Thyroid gland (tissue), 4 donors: Measurements from ENCODE around the gene ABRACL. TPM values are rescaled to one million over a fixed set of nuclear protein-coding genes. Genes with fewer than 3 reads are reported as not detected.
"Not testable (repeated sequence)": the region's sequence is repeated elsewhere in the genome, so short reads cannot be mapped to it uniquely, and the experiment has no call there.

Experiments used
- DNase-seq, 2 donors: peaks; one replicate each; pipeline ENCODE4 v3.0.0-alpha.2; 2019
- H3K27ac ChIP-seq, 3 donors: fragments of 200-600 bp; sonication (generic); 1 replicate in 2 of 3; 2 replicates in 1 of 3; pipeline ENCODE4 v1.5.1; 2016 to 2019; ENCODE audit warnings: mild to moderate bottlenecking in 1 of 3, moderate library complexity in 1 of 3
- H3K27me3 ChIP-seq: fragments of 200-600 bp; sonication (generic); one replicate; pipeline ENCODE4 v1.5.1; 2019
- H3K36me3 ChIP-seq, 2 donors: fragments of 200-600 bp; sonication (generic); one replicate each; pipeline ENCODE4 v1.5.1; 2016 to 2019
- H3K4me1 ChIP-seq, 2 donors: fragments of 200-600 bp; sonication (generic); one replicate each; pipeline ENCODE4 v1.5.1; 2017 to 2019
- H3K4me3 ChIP-seq, 3 donors: fragments of 200-600 bp; sonication (generic); replicated peaks in 1 of 3; 1 replicate in 2 of 3; 2 replicates in 1 of 3; pipeline ENCODE4 v1.5.1; 2016; ENCODE audit warnings: mild to moderate bottlenecking in 1 of 3
- H3K9me3 ChIP-seq: fragments of 200-600 bp; sonication (generic); one replicate; pipeline ENCODE4 v1.5.1; 2017
- POLR2A ChIP-seq, 2 donors: fragments of 450-650 bp; IDR thresholded peaks; one replicate each; pipeline ENCODE4 v1.6.1; 2017; ENCODE audit warnings: antibody characterized with exemption in 2 of 2, mild to moderate bottlenecking in 2 of 2, moderate library complexity in 1 of 2
- WGBS, 2 donors: methylation state at CpG; one replicate each; pipeline ENCODE4 v1.1.5; 2017; 5-methylcytosine and 5-hydroxymethylcytosine counted together
- intact Hi-C: fragments of 100-400 bp; cut with DNase I; formaldehyde crosslinking; loops from one replicate; pipeline ENCODE4 v1.15.1; 2023
- total RNA-seq, 4 donors: library from RNA; depleted of rRNA; stranded (reverse); fragments of >200 nt; gene quantifications; one replicate each; pipeline ENCODE4 v1.2.3, GENCODE V29; 2016
- TF ChIP-seq, protein P1 (sequence below), 6 experiments: fragments of 200-600 bp in 3 of 6; fragments of 450-650 bp in 3 of 6; sonication (generic) in 3 of 6; IDR thresholded peaks; one replicate each; pipeline ENCODE4 v1.5.1; 2016 to 2019; ENCODE audit warnings: antibody characterized with exemption in 6 of 6, mild to moderate bottlenecking in 2 of 6, inconsistent platforms in 1 of 6, moderate library complexity in 1 of 6

The ABRACL gene
- total RNA-seq, 4 donors from 2014 or later, result 15.9 to 37.2 (median 27.5) TPM

DNA sequence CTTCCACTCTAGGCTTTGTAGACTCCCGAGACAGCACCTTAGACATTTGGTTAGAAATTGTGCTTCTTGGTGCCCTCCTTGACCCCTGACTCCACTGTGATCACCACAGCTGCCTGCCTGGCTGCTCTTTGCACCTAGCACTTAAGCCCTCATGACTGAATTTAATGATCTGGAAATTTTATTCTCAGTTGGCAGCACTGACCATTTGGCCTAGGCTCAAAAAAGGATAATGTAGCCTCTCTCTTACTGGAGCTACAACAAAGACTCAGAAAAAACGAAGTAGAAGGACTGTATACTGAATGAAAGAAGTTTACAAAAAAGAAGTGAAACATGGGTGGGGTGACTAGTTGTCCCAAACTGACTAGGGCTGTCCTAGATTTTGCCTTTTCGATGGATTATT is 11.3 kb upstream of the ABRACL start:
- Histone ChIP-seq H3K27ac (peak overlapping the region; percentile 53 to 69 (median 63)), H3K4me1 (peaks cover 14 to 18% of the 10 kb centered on the region in 2 donors), H3K4me3 (no peak overlapping the region), H3K27me3 (no peaks in the 10 kb centered on the region), H3K9me3 (no peaks in the 10 kb centered on the region), H3K36me3 (no peaks in the 10 kb centered on the region)
- peak; percentile 74 to 86 for DNase-seq
- WGBS, 2 donors, result 38 to 46% methylated on average over 3 of the region's 3 CpGs
- intact Hi-C loops, result no loop called here
- TF ChIP-seq, protein P1, sequence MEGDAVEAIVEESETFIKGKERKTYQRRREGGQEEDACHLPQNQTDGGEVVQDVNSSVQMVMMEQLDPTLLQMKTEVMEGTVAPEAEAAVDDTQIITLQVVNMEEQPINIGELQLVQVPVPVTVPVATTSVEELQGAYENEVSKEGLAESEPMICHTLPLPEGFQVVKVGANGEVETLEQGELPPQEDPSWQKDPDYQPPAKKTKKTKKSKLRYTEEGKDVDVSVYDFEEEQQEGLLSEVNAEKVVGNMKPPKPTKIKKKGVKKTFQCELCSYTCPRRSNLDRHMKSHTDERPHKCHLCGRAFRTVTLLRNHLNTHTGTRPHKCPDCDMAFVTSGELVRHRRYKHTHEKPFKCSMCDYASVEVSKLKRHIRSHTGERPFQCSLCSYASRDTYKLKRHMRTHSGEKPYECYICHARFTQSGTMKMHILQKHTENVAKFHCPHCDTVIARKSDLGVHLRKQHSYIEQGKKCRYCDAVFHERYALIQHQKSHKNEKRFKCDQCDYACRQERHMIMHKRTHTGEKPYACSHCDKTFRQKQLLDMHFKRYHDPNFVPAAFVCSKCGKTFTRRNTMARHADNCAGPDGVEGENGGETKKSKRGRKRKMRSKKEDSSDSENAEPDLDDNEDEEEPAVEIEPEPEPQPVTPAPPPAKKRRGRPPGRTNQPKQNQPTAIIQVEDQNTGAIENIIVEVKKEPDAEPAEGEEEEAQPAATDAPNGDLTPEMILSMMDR (IDR thresholded peaks at IDR 0.05), result no peak
- TF ChIP-seq POLR2A (IDR thresholded peaks at IDR 0.05), result no peak

DNA sequence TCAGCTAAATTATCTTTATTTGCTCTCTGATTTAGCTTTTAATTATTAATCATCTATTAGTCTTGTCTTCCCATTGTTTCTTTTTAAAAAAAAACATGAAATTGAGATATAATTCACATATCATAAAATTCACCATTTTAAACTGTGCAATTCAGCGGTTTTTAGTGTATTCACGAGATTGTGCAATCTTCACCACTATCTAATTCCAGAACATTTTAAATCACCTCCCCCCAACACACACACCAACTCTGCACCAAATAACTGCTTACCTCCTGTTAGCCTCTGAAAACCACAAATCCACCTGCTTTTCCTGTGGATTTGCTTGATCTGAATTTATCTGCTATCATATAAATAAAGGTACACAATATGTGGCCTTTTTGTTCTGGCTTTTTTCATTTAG is 8.8 kb upstream of the ABRACL start:
- 97% methylated on average over 2 of the region's 2 CpGs for WGBS, 2 donors
- Histone ChIP-seq H3K27me3 (no peaks in the 10 kb centered on the region), H3K36me3 (no peaks in the 10 kb centered on the region), H3K9me3 (no peaks in the 10 kb centered on the region), H3K27ac (no peak overlapping the region), H3K4me1 (peaks cover 14 to 18% of the 10 kb centered on the region in 2 donors), H3K4me3 (no peak overlapping the region)
- DNase-seq, result no peak
- intact Hi-C loops, result no loop called here
- no peak for TF ChIP-seq POLR2A (IDR thresholded peaks at IDR 0.05)

DNA sequence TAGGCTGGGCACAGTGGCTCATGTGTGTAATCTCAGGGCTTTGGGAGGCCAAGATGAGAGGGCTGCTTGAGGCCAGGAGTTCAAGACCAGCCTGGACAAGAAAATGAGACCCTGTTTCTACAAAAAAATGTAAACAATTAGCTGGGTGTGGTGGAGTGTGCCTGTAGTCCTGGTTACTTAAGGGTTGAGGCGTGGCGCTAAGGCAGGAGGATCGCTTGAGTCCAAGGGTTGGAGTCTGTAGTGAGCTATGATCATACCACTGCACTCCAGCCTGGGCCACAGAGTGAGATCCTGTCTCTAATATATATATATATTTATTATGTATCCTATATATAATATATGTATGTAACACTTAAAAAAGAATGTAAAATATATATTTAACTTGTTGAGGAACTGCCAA is 7.9 kb upstream of the ABRACL start:
- H3K36me3 ChIP-seq, result no peaks in the 10 kb centered on the region
- 97 to 98% methylated on average over 3 of the region's 3 CpGs for WGBS, 2 donors
- TF ChIP-seq, protein P1 (IDR thresholded peaks at IDR 0.05), result no peak
- no peak for TF ChIP-seq POLR2A (IDR thresholded peaks at IDR 0.05)
- intact Hi-C loops, result no loop called here
- H3K27ac ChIP-seq, result no peak overlapping the region
- no peaks in the 10 kb centered on the region for H3K9me3 ChIP-seq
- H3K27me3 ChIP-seq, result no peaks in the 10 kb centered on the region
- no peak overlapping the region for H3K4me3 ChIP-seq
- no peak for DNase-seq
- H3K4me1 ChIP-seq, result peaks cover 14 to 18% of the 10 kb centered on the region in 2 donors

DNA sequence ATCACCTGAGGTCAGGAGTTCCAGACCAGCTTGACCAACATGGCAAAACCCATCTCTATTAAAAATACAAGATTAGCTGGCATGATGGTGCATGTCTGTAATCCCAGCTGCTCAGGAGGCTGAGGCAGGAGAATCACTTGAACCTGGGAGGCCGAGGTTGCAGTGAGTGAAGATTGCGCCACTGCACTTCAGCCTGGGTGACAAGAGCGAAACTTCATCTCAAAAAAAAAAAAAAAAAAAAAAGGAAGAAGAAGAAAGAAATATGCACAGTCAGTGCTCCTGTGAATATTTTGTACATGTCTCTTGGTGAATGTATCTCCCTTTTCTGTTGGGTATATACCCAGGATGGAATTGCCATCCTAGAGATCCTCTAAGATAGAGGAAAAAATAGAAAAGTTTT is 3.1 kb upstream of the ABRACL start:
- intact Hi-C loops, H3K9me3 ChIP-seq, H3K36me3 ChIP-seq, H3K27ac ChIP-seq, H3K4me3 ChIP-seq, H3K27me3 ChIP-seq, DNase-seq: not testable (repeated sequence)
- peaks cover 6 to 11% of the 10 kb centered on the region in 2 donors for H3K4me1 ChIP-seq
- WGBS, 2 donors, result 98 to 99% methylated on average over 3 of the region's 3 CpGs

DNA sequence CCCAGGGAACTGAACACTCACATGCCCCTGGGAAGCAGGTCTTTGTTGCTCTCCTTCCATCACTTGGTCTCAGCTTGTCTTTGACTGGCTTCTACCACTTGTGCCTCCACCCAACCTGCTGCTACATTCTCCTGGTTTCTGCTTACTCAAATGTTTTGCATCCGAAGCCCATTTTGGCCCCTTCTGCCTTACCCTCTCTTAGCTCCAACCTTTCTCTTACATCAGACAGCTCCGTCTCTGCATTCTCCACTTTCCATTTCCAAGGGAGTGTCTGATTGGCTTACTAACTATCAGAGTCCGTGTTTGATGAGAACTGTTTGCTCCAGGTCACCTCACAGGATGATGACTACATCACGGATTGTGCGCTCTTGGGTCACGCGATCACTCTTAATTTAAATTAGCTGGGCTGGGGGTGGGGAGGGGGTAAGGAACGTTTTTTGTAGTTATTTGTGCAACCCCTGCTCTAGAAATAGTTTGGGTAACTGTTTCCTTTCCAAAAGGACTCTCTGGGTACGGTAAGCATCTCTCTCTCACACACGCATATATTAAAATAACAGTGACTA is 844 bp upstream of the ABRACL start:
- WGBS, 2 donors, result 17 to 35% methylated on average over 10 of the region's 10 CpGs
- Histone ChIP-seq H3K27me3 (no peaks in the 10 kb centered on the region), H3K9me3 (no peaks in the 10 kb centered on the region), H3K27ac (peak overlapping the region in 2 of 3 donors; percentile 89 to 92), H3K4me1 (peaks cover 15 to 24% of the 10 kb centered on the region in 2 donors), H3K4me3 (peak overlapping the region in 1 of 3 donors; percentile 97), H3K36me3 (no peaks in the 10 kb centered on the region)
- peak; percentile 15 to 26 for DNase-seq
- intact Hi-C loops, result no loop called here
- TF ChIP-seq, protein P1 (IDR thresholded peaks at IDR 0.05), result no peak
- TF ChIP-seq POLR2A (IDR thresholded peaks at IDR 0.05), result no peak

DNA sequence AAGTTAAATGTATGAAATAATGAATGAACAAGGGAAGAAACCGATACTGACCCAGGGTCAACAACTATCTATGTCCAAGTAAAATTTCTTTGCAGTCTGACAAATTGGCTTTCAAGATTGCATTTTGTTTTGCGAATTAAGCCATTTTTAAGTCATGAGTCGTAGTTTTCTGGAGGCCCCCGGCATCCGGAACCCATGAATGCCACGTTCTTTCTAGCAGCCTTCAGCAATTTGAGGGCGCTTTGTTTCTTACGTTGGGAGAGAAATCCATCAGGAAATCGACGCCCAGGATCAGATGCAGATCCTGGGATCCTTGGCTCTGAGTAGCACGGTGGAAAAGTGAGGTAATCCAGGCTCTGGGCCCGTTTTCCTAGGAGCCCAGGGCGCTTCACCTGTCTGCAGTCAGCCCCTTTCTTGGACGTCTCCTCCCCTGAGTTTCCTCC is 309 bp upstream of the ABRACL start:
- no peaks in the 10 kb centered on the region for H3K9me3 ChIP-seq
- H3K27ac ChIP-seq, result peak overlapping the region; percentile 31 to 92 (median 89)
- no peak for TF ChIP-seq POLR2A (IDR thresholded peaks at IDR 0.05)
- TF ChIP-seq, protein P1 (IDR thresholded peaks at IDR 0.05), result no peak
- WGBS, 2 donors, result 4 to 5% methylated on average over 14 of the region's 14 CpGs
- no peaks in the 10 kb centered on the region for H3K36me3 ChIP-seq
- peak overlapping the region in 2 of 3 donors; percentile 54 to 97 for H3K4me3 ChIP-seq
- H3K27me3 ChIP-seq, result no peaks in the 10 kb centered on the region
- DNase-seq, result no peak
- H3K4me1 ChIP-seq, result peaks cover 15 to 24% of the 10 kb centered on the region in 2 donors
- intact Hi-C loops, result no loop called here
